Tibial nerve (tissue), 4 donors: ENCODE measurements around the gene BHLHE40. TPM values are rescaled to one million over a fixed set of nuclear protein-coding genes. Genes with fewer than 3 reads are reported as not detected.

Source experiments
- DNase-seq, 2 donors: peaks; one replicate each; pipeline ENCODE4 v3.0.0-alpha.2; 2019; ENCODE audit warnings: low spot score in 2 of 2
- H3K27ac ChIP-seq, 4 donors: fragments of 200-600 bp; sonication (generic) in 3 of 4; one replicate each; pipeline ENCODE4 v1.5.1; 2017 to 2019; ENCODE audit warnings: mild to moderate bottlenecking in 1 of 4
- H3K27me3 ChIP-seq, 2 donors: fragments of 200-600 bp; sonication (generic) in 1 of 2; one replicate each; pipeline versions ENCODE4 v1.5.1 to v1.6.0; 2017 to 2019
- H3K36me3 ChIP-seq, 3 donors: fragments of 200-600 bp; sonication (generic); one replicate each; pipeline ENCODE4 v1.5.1; 2018 to 2019
- H3K4me1 ChIP-seq, 4 donors: fragments of 200-600 bp; sonication (generic) in 3 of 4; one replicate each; pipeline ENCODE4 v1.5.1; 2017 to 2019
- H3K4me3 ChIP-seq, 4 donors: fragments of 200-600 bp; sonication (generic) in 3 of 4; one replicate each; pipeline ENCODE4 v1.5.1; 2017 to 2019; ENCODE audit warnings: mild to moderate bottlenecking in 1 of 4, moderate library complexity in 1 of 4
- H3K9me3 ChIP-seq, 4 donors: fragments of 200-600 bp; sonication (generic) in 3 of 4; one replicate each; pipeline ENCODE4 v1.5.1; 2017 to 2019
- CTCF ChIP-seq, 5 experiments: fragments of 200-600 bp in 3 of 5; fragments of 450-650 bp in 2 of 5; sonication (generic) in 3 of 5; IDR thresholded peaks; one replicate each; pipeline ENCODE4 v1.5.1; 2016 to 2019; ENCODE audit warnings: antibody characterized with exemption in 5 of 5, mild to moderate bottlenecking in 3 of 5, moderate library complexity in 2 of 5
- EP300 ChIP-seq, 2 donors: sonication (generic); formaldehyde crosslinking; IDR thresholded peaks; one replicate each; pipeline ENCODE4 v1.6.1; 2017; ENCODE audit warnings: antibody characterized with exemption in 2 of 2, mild to moderate bottlenecking in 1 of 2
- POLR2A ChIP-seq, 2 donors: fragments of 450-650 bp; IDR thresholded peaks; one replicate each; pipeline ENCODE4 v1.6.1; 2017; ENCODE audit warnings: antibody characterized with exemption in 2 of 2, mild to moderate bottlenecking in 2 of 2, moderate library complexity in 2 of 2
- WGBS, 2 donors: methylation state at CpG; one replicate each; pipeline ENCODE4 v1.1.5; 2018; 5-methylcytosine and 5-hydroxymethylcytosine counted together
- total RNA-seq, 4 donors: library from RNA; depleted of rRNA; stranded (reverse); fragments of >200 nt; gene quantifications; one replicate each; pipeline ENCODE4 v1.1.0, GENCODE V29; 2016

The BHLHE40 gene
- total RNA-seq, 4 donors from 2014 or later = 44.1 to 61.4 (median 53.7) TPM

GRCh38 chr3:5021116-5022092 lies 42.2 kb downstream of the BHLHE40 start:
- no peaks in the 10 kb centered on the region for H3K9me3 ChIP-seq
- DNase-seq = no peak
- TF ChIP-seq CTCF (IDR thresholded peaks at IDR 0.05) = no peak
- no peak for TF ChIP-seq POLR2A (IDR thresholded peaks at IDR 0.05)
- no peak for TF ChIP-seq EP300 (IDR thresholded peaks at IDR 0.05)
- H3K36me3 ChIP-seq = no peaks in the 10 kb centered on the region
- H3K4me1 ChIP-seq = peaks cover 0 to 43% (median 19%) of the 10 kb centered on the region in 4 donors
- H3K27me3 ChIP-seq = no peaks in the 10 kb centered on the region
- WGBS, 2 donors = 89 to 93% methylated on average over 17 of the region's 17 CpGs
- no peak overlapping the region for H3K4me3 ChIP-seq
- peak overlapping the region in 1 of 4 donors; percentile 9 for H3K27ac ChIP-seq

GRCh38 chr3:5022187-5022965 lies 43.1 kb downstream of the BHLHE40 start:
- TF ChIP-seq POLR2A (IDR thresholded peaks at IDR 0.05) (no peak), CTCF (IDR thresholded peaks at IDR 0.05) (no peak), EP300 (IDR thresholded peaks at IDR 0.05) (no peak)
- Histone ChIP-seq H3K27me3 (no peaks in the 10 kb centered on the region), H3K4me1 (peaks cover 0 to 40% (median 16%) of the 10 kb centered on the region in 4 donors), H3K4me3 (no peak overlapping the region), H3K9me3 (no peaks in the 10 kb centered on the region), H3K27ac (peak overlapping the region in 2 of 4 donors; percentile 26 to 60), H3K36me3 (no peaks in the 10 kb centered on the region)
- 83 to 91% methylated on average over 6 of the region's 6 CpGs for WGBS, 2 donors
- DNase-seq = no peak

GRCh38 chr3:5022966-5023776 lies 43.9 kb downstream of the BHLHE40 start:
- Histone ChIP-seq H3K27me3 (no peaks in the 10 kb centered on the region), H3K4me1 (peaks cover 0 to 32% (median 10%) of the 10 kb centered on the region in 4 donors), H3K9me3 (no peaks in the 10 kb centered on the region), H3K4me3 (no peak overlapping the region), H3K27ac (peak overlapping the region in 3 of 4 donors; percentile 4 to 60 (median 26)), H3K36me3 (no peaks in the 10 kb centered on the region)
- DNase-seq = no peak
- no peak for TF ChIP-seq EP300 (IDR thresholded peaks at IDR 0.05)
- no peak for TF ChIP-seq CTCF (IDR thresholded peaks at IDR 0.05)
- WGBS, 2 donors = 63 to 66% methylated on average over 15 of the region's 15 CpGs

- no peak for DNase-seq
- TF ChIP-seq POLR2A (IDR thresholded peaks at IDR 0.05) (no peak), CTCF (IDR thresholded peaks at IDR 0.05) (no peak), EP300 (IDR thresholded peaks at IDR 0.05) (no peak)
- Histone ChIP-seq H3K27me3 (no peaks in the 10 kb centered on the region), H3K4me1 (peaks cover 0 to 25% (median 4%) of the 10 kb centered on the region in 4 donors), H3K27ac (peak overlapping the region in 2 of 4 donors; percentile 26 to 60), H3K9me3 (no peaks in the 10 kb centered on the region), H3K4me3 (no peak overlapping the region), H3K36me3 (no peaks in the 10 kb centered on the region)
- 82 to 86% methylated on average over 9 of the region's 9 CpGs for WGBS, 2 donors
Measured at GRCh38 chr3:5023777-5024346, 44.6 kb downstream of the BHLHE40 start.
